GM18868 (cell line): ENCODE results near the gene SCYL2.
"Not testable (repeated sequence)": the region's sequence is repeated elsewhere in the genome, so short reads cannot be mapped to it uniquely, and the experiment has no call there.

Experiments
- ATAC-seq: cut with Tn5 transposase; IDR thresholded peaks from one replicate; pipeline ENCODE4 v1.9.1; 2021; ENCODE audit warnings: mild to moderate bottlenecking, moderate library complexity; ENCODE audit not compliant: unreplicated experiment

SCYL2 gene

GRCh38 chr12:100324498-100324897, 57.5 kb downstream of the SCYL2 start:
- ATAC-seq = no peak

- no peak for ATAC-seq
These were observed 59.2 kb downstream of the SCYL2 start for GRCh38 chr12:100326208-100326607.

- peak; percentile 97 for ATAC-seq
These were observed 62.8 kb downstream of the SCYL2 start for GRCh38 chr12:100329800-100330199.

- no peak for ATAC-seq
These were observed 64.9 kb downstream of the SCYL2 start for GRCh38 chr12:100331871-100332270.

- no peak for ATAC-seq
These were observed 65.9 kb downstream of the SCYL2 start for GRCh38 chr12:100332852-100333251.

- no peak for ATAC-seq
These were observed 70.3 kb downstream of the SCYL2 start for GRCh38 chr12:100337299-100337698.

GRCh38 chr12:100337727-100338126, 70.8 kb downstream of the SCYL2 start:
- ATAC-seq = no peak

- ATAC-seq = peak; percentile 53
These were observed 72.1 kb downstream of the SCYL2 start for GRCh38 chr12:100339071-100339470.

GRCh38 chr12:100342897-100343296, 75.9 kb downstream of the SCYL2 start:
- not testable (repeated sequence) for ATAC-seq

GRCh38 chr12:100344351-100344750, 77.4 kb downstream of the SCYL2 start:
- not testable (repeated sequence) for ATAC-seq

GRCh38 chr12:100345020-100345767, 78.2 kb downstream of the SCYL2 start:
- ATAC-seq = no peak

GRCh38 chr12:100346660-100347059, 79.7 kb downstream of the SCYL2 start:
- no peak for ATAC-seq

- ATAC-seq = peak; percentile 53
These were observed 81.9 kb downstream of the SCYL2 start for GRCh38 chr12:100348657-100349454.

- ATAC-seq = no peak
These were observed 89.8 kb downstream of the SCYL2 start, which contains the start of gene SLC17A8 for GRCh38 chr12:100356644-100357223. Gene SLC17A8 (plus strand): TSS chr12:100357074. CDS start chr12:100357392, 318 bp downstream.

GRCh38 chr12:100359248-100359647, 92.3 kb downstream of the SCYL2 start:
- no peak for ATAC-seq

- ATAC-seq = no peak
These were observed 92.8 kb downstream of the SCYL2 start for GRCh38 chr12:100359822-100360221.

- no peak for ATAC-seq
These were observed 93.5 kb downstream of the SCYL2 start for GRCh38 chr12:100360450-100360849.

- no peak for ATAC-seq
These were observed 97.3 kb downstream of the SCYL2 start for GRCh38 chr12:100364324-100364723.

GRCh38 chr12:100365411-100365810, 98.4 kb downstream of the SCYL2 start:
- ATAC-seq = no peak

GRCh38 chr12:100368066-100368465, 101.1 kb downstream of the SCYL2 start:
- ATAC-seq = no peak

GRCh38 chr12:100371146-100371545, 104.2 kb downstream of the SCYL2 start:
- ATAC-seq = no peak
